Stimulated activated CD4-positive, alpha-beta T cell treated with anti-CD3 and anti-CD28 coated beads, Interleukin-4, amount 100 ng/mL, for 1 hour (primary cell): Measurements from ENCODE around the gene TP53I11.

Experiments
- DNase-seq: peaks from one replicate; pipeline ENCODE4 v3.0.0-alpha.2; 2020

Gene TP53I11

GRCh38 chr11:44955015-44955738 is 4.5 kb upstream of the TP53I11 start:
- no peak for DNase-seq

- DNase-seq = no peak
Measured at GRCh38 chr11:44954051-44954906, 3.6 kb upstream of the TP53I11 start.

- DNase-seq = no peak
Measured at GRCh38 chr11:44952500-44953260, 2.0 kb upstream of the TP53I11 start.

GRCh38 chr11:44952082-44952481 is 1.4 kb upstream of the TP53I11 start:
- no peak for DNase-seq

- peak; percentile 45 for DNase-seq
Measured at GRCh38 chr11:44950031-44950624, 555 bp downstream of the TP53I11 start.

GRCh38 chr11:44949160-44950030 is 1.3 kb downstream of the TP53I11 start:
- DNase-seq = peak; percentile 30

GRCh38 chr11:44948155-44948554 is 2.5 kb downstream of the TP53I11 start:
- no peak for DNase-seq

GRCh38 chr11:44947114-44947513 is 3.6 kb downstream of the TP53I11 start:
- no peak for DNase-seq

- no peak for DNase-seq
Measured at GRCh38 chr11:44946263-44946662, 4.4 kb downstream of the TP53I11 start.

GRCh38 chr11:44945666-44946065 is 5.0 kb downstream of the TP53I11 start:
- no peak for DNase-seq

GRCh38 chr11:44944853-44945235 is 5.8 kb downstream of the TP53I11 start:
- no peak for DNase-seq

- DNase-seq = no peak
Measured at GRCh38 chr11:44944181-44944852, 6.4 kb downstream of the TP53I11 start.

- DNase-seq = no peak
Measured at GRCh38 chr11:44943696-44944095, 7.0 kb downstream of the TP53I11 start.

- DNase-seq = no peak
Measured at GRCh38 chr11:44943118-44943517, 7.6 kb downstream of the TP53I11 start.

- DNase-seq = no peak
Measured at GRCh38 chr11:44942029-44942955, 8.4 kb downstream of the TP53I11 start.

GRCh38 chr11:44941259-44942021 is 9.2 kb downstream of the TP53I11 start:
- DNase-seq = no peak

- no peak for DNase-seq
Measured at GRCh38 chr11:44940835-44941234, 9.8 kb downstream of the TP53I11 start.

GRCh38 chr11:44940404-44940803 is 10.3 kb downstream of the TP53I11 start:
- DNase-seq = no peak

- DNase-seq = no peak
Measured at GRCh38 chr11:44939673-44940395, 10.8 kb downstream of the TP53I11 start.
